ENCODE measurements around the gene CAPRIN2.

DNA sequence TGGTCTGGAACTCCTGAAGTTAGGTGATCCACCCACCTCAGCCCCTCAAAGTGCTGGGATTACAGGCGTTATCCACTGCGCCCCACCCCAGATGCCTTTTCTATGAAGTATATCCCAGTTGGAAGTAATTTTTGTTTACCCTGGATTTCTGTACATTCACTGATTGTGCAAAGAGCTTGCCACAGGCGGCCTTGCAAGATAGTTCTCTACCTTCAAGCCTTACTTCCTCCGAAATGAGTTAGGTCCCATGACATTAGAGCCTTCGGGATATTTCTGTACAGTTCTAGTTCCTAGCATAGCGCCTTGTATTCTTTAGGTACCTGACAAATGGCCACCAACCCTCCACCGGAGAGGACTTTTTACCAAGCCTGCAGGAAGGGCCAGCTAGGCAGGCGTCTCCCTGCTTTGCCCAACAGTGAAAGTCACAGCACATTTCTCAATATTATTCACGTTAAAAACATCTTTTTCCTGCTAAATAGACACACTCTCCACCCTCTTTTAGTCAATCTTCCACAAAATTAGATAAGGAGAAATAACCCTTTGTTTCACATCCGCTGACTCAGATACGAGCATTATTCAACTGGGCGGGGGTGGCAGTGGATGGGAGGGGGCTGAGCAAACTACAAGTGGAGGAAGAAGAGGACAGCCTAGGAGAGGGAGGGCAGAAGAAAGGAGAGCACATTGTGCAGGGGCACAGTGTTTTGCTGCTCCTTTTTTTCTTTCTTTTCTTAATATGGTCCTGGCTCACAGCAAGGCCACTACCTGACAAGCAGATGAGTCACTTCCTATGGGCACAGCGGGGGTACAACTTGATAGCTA, 40.0 kb upstream of the CAPRIN2 start:
- TF ChIP-seq CTCF (conservative IDR thresholded peaks at IDR 0.05) (no peak), EZH2 (IDR thresholded peaks at IDR 0.05; ENCODE audit: low read depth) (no peak)
